HG03064 (cell line): ENCODE results near the gene ADCY3.

Experiments
- ATAC-seq: cut with Tn5 transposase; IDR thresholded peaks from one replicate; pipeline ENCODE4 v1.9.1; 2021; ENCODE audit warnings: low read depth; ENCODE audit not compliant: unreplicated experiment

ADCY3 gene

GRCh38 chr2:24920098-24920808, at the start of gene ADCY3:
TSS of gene ADCY3 (minus strand) at chr2:24920237. CDS start at chr2:24918987, 1,250 bp downstream.
- peak; percentile 58 for ATAC-seq

- ATAC-seq: no peak
Observed at GRCh38 chr2:24969784-24970183, 49.7 kb upstream of the ADCY3 start.

GRCh38 chr2:24961903-24962302, 41.9 kb upstream of the ADCY3 start:
- no peak for ATAC-seq

GRCh38 chr2:24959761-24960160, 39.7 kb upstream of the ADCY3 start:
- ATAC-seq: no peak

- ATAC-seq: no peak
Observed at GRCh38 chr2:24958411-24958935, 38.4 kb upstream of the ADCY3 start.

- ATAC-seq: no peak
Observed at GRCh38 chr2:24957976-24958375, 37.9 kb upstream of the ADCY3 start.

- no peak for ATAC-seq
Observed at GRCh38 chr2:24957221-24957620, 37.2 kb upstream of the ADCY3 start.

GRCh38 chr2:24955921-24956320, 35.9 kb upstream of the ADCY3 start:
- ATAC-seq: no peak

- ATAC-seq: no peak
Observed at GRCh38 chr2:24955232-24955631, 35.2 kb upstream of the ADCY3 start.

- ATAC-seq: no peak
Observed at GRCh38 chr2:24950102-24950501, 30.1 kb upstream of the ADCY3 start.

- no peak for ATAC-seq
Observed at GRCh38 chr2:24948506-24948905, 28.5 kb upstream of the ADCY3 start.

- no peak for ATAC-seq
Observed at GRCh38 chr2:24947561-24948157, 27.6 kb upstream of the ADCY3 start.

GRCh38 chr2:24945907-24946306, 25.9 kb upstream of the ADCY3 start:
- no peak for ATAC-seq

- ATAC-seq: no peak
Observed at GRCh38 chr2:24943427-24944053, 23.5 kb upstream of the ADCY3 start.

- no peak for ATAC-seq
Observed at GRCh38 chr2:24939353-24939752, 19.3 kb upstream of the ADCY3 start.

GRCh38 chr2:24937236-24937635, 17.2 kb upstream of the ADCY3 start:
- no peak for ATAC-seq

- no peak for ATAC-seq
Observed at GRCh38 chr2:24935145-24935544, 15.1 kb upstream of the ADCY3 start.

GRCh38 chr2:24932715-24933114, 12.7 kb upstream of the ADCY3 start:
- ATAC-seq: no peak

GRCh38 chr2:24930768-24931167, 10.7 kb upstream of the ADCY3 start:
- ATAC-seq: peak; percentile 69

- no peak for ATAC-seq
Observed at GRCh38 chr2:24929230-24929629, 9.2 kb upstream of the ADCY3 start.

GRCh38 chr2:24928036-24928435, 8.0 kb upstream of the ADCY3 start:
- ATAC-seq: no peak
